A673 (cell line): ENCODE results near the gene B9D1.

ENCODE experiments used
- CTCF ChIP-seq: fragments of 300-800, 200-600 bp; sonication (generic); conservative IDR thresholded peaks from 2 replicates; pipeline ENCODE4 v1.5.1; 2017; ENCODE audit warnings: low read depth, mild to moderate bottlenecking, antibody characterized with exemption, low read length, moderate library complexity, mixed read lengths
- EZH2 ChIP-seq: fragments of 200-600 bp; sonication (generic); IDR thresholded peaks from 2 replicates; pipeline ENCODE4 v1.6.1; 2017; ENCODE audit warnings: borderline replicate concordance, low read depth, mild to moderate bottlenecking, mixed read lengths, antibody characterized with exemption, low read length; ENCODE audit not compliant: poor library complexity, severe bottlenecking

GRCh38 chr17:19313746-19314651 lies 48.5 kb downstream of the B9D1 start:
- TF ChIP-seq CTCF (no peak), EZH2 (no peak)
